Mucosa of descending colon (tissue), 3 donors: ENCODE data around the gene MYCBP2. TPM values are rescaled to one million over a fixed set of nuclear protein-coding genes. Genes with fewer than 3 reads are reported as not detected.

Experiments
- ATAC-seq: fragments of 200-7000 bp; cut with Tn5 transposase; one replicate; pipeline ENCODE4 v1.9.1; 2020; ENCODE audit warnings: mild to moderate bottlenecking, moderate library complexity
- DNase-seq, 3 donors: peaks; one replicate each; pipeline ENCODE4 v3.0.0-alpha.2; 2020
- H3K36me3 ChIP-seq: fragments of 200-600 bp; one replicate; pipeline ENCODE4 v1.8.0; 2021; ENCODE audit warnings: low read depth, mild to moderate bottlenecking
- H3K4me1 ChIP-seq: fragments of 200-600 bp; one replicate; pipeline ENCODE4 v1.8.0; 2021; ENCODE audit warnings: low read depth, mild to moderate bottlenecking
- H3K4me3 ChIP-seq: fragments of 200-600 bp; one replicate; pipeline ENCODE4 v1.8.0; 2021; ENCODE audit warnings: mild to moderate bottlenecking
- H3K9me3 ChIP-seq: fragments of 200-600 bp; one replicate; pipeline ENCODE4 v1.8.0; 2021; ENCODE audit warnings: mild to moderate bottlenecking
- intact Hi-C, 2 donors: fragments of 100-400 bp; cut with DNase I in 1 of 2; cut with micrococcal nuclease in 1 of 2; formaldehyde crosslinking; loops; one replicate each; pipeline versions ENCODE4 v1.11.0 to v1.11.1; 2022; cut with DNase I, micrococcal nuclease
- long read RNA-seq, 2 donors: library from polyadenylated mRNA; unstranded; transcript quantifications; one replicate each; pipeline ENCODE4 v2.0.0, GENCODE V29; 2019 to 2021
- total RNA-seq, 3 donors: library from RNA; stranded (reverse); fragmentation: NEBNext Ultra II Directional in 2 of 3; extraction: Animal tissue kit (Norgen Biotek cat#: 25700) in 2 of 3; gene quantifications; one replicate each; pipeline versions ENCODE4 v1.2.1 to v1.2.4, GENCODE V29; 2021 to 2023
- TF ChIP-seq, protein P1 (sequence below): fragments of 200-600 bp; IDR thresholded peaks from one replicate; pipeline ENCODE4 v1.8.0; 2022; ENCODE audit warnings: antibody characterized with exemption, mild to moderate bottlenecking
- donor health status: DM: no; HTN: no; CAD: no; lungs with moderate emphysema.
- donor health status: DM: no; HTN: no; CAD: no.
- donor health status: DM: no; HTN: yes; CAD: no.

MYCBP2 gene, protein sequence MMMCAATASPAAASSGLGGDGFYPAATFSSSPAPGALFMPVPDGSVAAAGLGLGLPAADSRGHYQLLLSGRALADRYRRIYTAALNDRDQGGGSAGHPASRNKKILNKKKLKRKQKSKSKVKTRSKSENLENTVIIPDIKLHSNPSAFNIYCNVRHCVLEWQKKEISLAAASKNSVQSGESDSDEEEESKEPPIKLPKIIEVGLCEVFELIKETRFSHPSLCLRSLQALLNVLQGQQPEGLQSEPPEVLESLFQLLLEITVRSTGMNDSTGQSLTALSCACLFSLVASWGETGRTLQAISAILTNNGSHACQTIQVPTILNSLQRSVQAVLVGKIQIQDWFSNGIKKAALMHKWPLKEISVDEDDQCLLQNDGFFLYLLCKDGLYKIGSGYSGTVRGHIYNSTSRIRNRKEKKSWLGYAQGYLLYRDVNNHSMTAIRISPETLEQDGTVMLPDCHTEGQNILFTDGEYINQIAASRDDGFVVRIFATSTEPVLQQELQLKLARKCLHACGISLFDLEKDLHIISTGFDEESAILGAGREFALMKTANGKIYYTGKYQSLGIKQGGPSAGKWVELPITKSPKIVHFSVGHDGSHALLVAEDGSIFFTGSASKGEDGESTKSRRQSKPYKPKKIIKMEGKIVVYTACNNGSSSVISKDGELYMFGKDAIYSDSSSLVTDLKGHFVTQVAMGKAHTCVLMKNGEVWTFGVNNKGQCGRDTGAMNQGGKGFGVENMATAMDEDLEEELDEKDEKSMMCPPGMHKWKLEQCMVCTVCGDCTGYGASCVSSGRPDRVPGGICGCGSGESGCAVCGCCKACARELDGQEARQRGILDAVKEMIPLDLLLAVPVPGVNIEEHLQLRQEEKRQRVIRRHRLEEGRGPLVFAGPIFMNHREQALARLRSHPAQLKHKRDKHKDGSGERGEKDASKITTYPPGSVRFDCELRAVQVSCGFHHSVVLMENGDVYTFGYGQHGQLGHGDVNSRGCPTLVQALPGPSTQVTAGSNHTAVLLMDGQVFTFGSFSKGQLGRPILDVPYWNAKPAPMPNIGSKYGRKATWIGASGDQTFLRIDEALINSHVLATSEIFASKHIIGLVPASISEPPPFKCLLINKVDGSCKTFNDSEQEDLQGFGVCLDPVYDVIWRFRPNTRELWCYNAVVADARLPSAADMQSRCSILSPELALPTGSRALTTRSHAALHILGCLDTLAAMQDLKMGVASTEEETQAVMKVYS (N-terminal part only)
- total RNA-seq: 10 to 100 TPM; 27.6 to 81.5 (median 46.1) TPM
- long read RNA-seq, donor 1, partial matches to known transcripts: 4 of 9 reads
- long read RNA-seq, donor 1, other reads (novel, unspliced or antisense): 3 of 9 reads
- long read RNA-seq, donor 2, partial matches to known transcripts: 2 of 2 reads
- long read RNA-seq, donor 2, other reads (novel, unspliced or antisense): 0 of 2 reads

DNA sequence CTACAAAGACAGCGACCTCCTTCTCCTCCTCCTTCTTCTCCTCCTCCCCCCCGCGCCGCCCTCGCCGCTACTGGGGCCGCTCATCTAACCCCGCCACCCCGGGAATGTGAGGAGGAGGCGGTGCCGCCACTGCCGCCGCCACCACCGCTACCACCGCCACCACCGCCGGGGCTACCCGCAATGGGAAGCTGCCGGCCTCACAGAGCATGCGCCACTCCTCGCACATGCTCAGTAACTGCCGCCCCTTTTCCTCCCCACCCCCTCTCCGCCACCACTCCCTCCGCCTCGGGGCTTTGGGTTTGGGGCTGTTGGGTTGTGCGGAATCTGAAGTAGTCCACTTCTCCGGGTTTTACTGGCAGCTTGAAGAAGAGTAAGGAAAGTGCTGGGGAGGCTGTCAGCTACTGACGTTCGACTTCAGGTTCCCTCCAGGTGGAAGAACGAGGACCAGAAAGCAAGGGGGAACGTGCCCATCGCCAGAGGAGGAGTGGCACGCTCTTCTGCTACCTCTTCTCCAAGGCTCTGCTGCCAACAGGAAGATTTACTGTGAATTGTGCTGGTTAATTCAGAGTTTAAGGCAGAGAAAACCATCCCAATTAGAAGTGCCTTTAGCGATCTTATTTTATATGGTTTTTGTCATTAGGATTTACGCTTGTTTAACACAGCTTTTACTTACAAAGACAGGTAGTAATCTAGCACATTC is at the start of gene MYCBP2:
TSS of gene MYCBP2 (minus strand) at position 190 of the 700 bp plus-strand sequence. CDS start 319 bp downstream, outside the sequence.
- Histone ChIP-seq H3K4me3 (peak within 1 kb of the TSS; percentile 65), H3K36me3 (no peaks in the 10 kb centered on the region), H3K9me3 (no peaks in the 10 kb centered on the region), H3K4me1 (peaks cover 7% of the 10 kb centered on the region)
- intact Hi-C loops: no loop called here
- ATAC-seq: peak; percentile 91
- TF ChIP-seq, protein P1, sequence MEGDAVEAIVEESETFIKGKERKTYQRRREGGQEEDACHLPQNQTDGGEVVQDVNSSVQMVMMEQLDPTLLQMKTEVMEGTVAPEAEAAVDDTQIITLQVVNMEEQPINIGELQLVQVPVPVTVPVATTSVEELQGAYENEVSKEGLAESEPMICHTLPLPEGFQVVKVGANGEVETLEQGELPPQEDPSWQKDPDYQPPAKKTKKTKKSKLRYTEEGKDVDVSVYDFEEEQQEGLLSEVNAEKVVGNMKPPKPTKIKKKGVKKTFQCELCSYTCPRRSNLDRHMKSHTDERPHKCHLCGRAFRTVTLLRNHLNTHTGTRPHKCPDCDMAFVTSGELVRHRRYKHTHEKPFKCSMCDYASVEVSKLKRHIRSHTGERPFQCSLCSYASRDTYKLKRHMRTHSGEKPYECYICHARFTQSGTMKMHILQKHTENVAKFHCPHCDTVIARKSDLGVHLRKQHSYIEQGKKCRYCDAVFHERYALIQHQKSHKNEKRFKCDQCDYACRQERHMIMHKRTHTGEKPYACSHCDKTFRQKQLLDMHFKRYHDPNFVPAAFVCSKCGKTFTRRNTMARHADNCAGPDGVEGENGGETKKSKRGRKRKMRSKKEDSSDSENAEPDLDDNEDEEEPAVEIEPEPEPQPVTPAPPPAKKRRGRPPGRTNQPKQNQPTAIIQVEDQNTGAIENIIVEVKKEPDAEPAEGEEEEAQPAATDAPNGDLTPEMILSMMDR: no peak
- peak; percentile 97 to 98 (median 97) for DNase-seq

DNA sequence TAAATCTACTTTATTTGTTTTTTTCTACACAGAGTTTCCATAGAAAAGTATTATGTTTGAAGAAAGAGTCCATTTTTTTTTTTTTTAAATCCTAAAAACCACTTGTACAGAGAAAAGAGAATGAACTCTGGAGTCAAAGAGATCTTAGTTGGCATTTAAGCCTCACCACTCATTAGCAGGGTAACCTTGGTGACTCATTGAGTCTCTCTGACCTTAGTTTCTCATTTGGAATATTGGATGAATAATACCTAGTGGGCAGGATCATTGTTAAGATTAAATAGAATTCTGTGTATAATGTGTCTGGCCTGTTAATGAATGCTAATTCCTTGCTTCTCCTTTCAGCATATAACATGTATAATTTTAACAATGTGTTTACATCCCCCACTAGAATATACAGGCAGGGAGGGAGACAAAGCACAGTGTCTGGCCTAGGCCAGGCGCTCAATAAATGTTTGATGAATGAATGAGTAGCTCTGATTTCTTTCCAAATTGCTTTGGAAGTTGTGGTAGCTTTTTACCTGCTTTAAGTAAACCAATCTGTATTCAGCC is 48.7 kb upstream of the MYCBP2 start:
- intact Hi-C loops: no loop called here
- Histone ChIP-seq H3K36me3 (no peaks in the 10 kb centered on the region), H3K4me3 (no peak overlapping the region), H3K9me3 (no peaks in the 10 kb centered on the region), H3K4me1 (no peaks in the 10 kb centered on the region)
- TF ChIP-seq, protein P1: no peak
- DNase-seq (no peak), ATAC-seq (no peak)

DNA sequence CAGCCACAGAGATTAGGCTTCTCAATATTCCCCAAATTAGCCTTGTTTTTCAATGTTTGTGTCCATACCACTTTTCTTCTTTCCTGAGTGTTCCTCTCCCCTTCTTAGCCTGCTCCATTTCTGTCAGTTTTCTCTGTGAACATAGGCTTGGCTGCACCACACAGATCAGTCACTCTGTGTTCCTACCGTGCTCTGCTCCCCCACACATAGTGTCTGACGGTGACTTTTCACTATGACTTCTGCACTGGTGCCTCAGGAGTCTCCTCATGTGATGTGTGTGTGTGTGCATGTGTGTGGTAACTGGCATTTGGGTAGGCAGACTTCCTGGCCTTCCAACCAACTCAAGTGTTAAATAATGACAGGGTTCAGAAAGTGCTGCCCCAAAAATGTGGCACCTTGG is 47.9 kb upstream of the MYCBP2 start:
- H3K9me3 ChIP-seq: no peaks in the 10 kb centered on the region
- DNase-seq (no peak), ATAC-seq (no peak)
- no peak overlapping the region for H3K4me3 ChIP-seq
- intact Hi-C loops: no loop called here
- no peaks in the 10 kb centered on the region for H3K36me3 ChIP-seq
- no peaks in the 10 kb centered on the region for H3K4me1 ChIP-seq
- TF ChIP-seq, protein P1: no peak

DNA sequence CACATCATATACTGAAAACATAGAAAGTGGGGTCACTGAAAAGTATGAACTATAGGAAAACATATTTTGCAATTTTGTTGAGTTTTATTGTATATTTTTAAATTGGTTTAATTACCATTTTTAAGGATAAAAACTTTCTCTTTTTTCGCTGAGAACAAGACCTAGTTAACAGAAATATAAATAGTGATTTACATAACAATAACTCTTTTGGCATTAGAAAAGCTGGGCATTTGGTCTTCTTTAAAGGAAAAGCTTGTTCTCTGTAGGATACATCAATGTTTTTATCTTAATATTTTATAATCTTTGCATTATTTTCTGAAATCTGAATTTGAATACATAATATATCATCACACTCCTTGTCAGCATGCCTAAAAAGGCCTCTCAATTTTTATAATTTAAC is 47.4 kb upstream of the MYCBP2 start:
- intact Hi-C loops: no loop called here
- no peak for ATAC-seq
- no peak for DNase-seq

More for the DNA sequence above, 47.4 kb upstream of the MYCBP2 start:
- TF ChIP-seq, protein P1: no peak
- Histone ChIP-seq H3K36me3 (no peaks in the 10 kb centered on the region), H3K9me3 (no peaks in the 10 kb centered on the region), H3K4me3 (no peak overlapping the region), H3K4me1 (no peaks in the 10 kb centered on the region)
